GM11168 (cell line): ENCODE data around the gene SMARCE1.

Experiments used
- in situ Hi-C: fragments of 300-500 bp; cut with MboI; formaldehyde crosslinking; loops from one replicate; pipeline ENCODE4 v1.12.0; 2022; ENCODE audit warnings: low sequenced_read_pairs; ENCODE audit not compliant: unreplicated experiment

Gene SMARCE1

GRCh38 chr17:40646791-40647623, 611 bp downstream of the SMARCE1 start:
- in situ Hi-C loops: no loop called here

GRCh38 chr17:40645943-40646342, 1.7 kb downstream of the SMARCE1 start:
- in situ Hi-C loops: no loop called here

DNA sequence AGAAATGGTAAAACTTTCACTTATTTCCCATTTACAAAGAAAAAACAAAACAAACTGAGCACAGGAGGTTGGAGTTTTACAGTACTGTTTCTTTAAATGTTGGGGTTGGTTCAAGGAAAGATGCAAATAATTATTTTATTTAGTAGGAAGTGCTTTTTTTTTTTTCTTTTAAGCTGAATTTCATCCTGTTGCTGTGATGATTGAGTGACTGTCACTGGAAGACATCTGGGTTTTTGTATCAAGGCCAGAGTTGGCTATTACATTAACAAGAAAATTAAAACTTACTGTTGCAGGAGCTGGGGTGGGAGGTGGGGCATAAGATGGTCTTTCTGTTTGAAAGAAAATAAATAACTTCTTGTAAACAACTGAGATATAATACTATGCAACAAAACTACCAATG, 2.3 kb downstream of the SMARCE1 start:
- in situ Hi-C loops: no loop called here

- in situ Hi-C loops: no loop called here
Measured at GRCh38 chr17:40637931-40638330, 9.7 kb downstream of the SMARCE1 start.

DNA sequence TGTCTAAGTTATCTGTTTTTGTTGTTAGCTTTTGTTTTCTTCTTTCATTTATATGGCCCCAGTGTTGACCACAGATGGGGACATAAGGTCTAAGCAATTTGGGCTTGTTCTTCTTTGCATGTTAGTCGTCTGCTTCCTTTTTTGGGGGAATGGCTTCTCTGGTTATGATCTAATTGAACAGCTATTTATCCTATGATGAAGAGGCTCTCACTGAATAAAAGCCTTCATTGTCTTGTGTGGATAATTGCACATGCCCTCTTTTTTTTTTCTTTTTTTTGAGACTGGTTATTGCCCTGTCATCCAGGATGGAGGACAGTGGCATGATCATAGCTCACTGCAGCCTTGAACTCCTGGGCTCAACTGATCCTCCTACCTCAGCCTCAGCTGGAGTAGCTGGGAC, 13.7 kb downstream of the SMARCE1 start:
- in situ Hi-C loops: no loop called here

- in situ Hi-C loops: no loop called here
Measured at GRCh38 chr17:40632216-40632615, 15.4 kb downstream of the SMARCE1 start.

- in situ Hi-C loops: loop anchor here (10.0 kb wide), 1 partner anchor 165 kb away; the partner anchor contains the start of gene KRT28
Measured at GRCh38 chr17:40629842-40630241, 17.8 kb downstream of the SMARCE1 start.

GRCh38 chr17:40625311-40625710, 22.3 kb downstream of the SMARCE1 start:
- in situ Hi-C loops: loop anchor here (10.0 kb wide), 1 partner anchor 169 kb away; the partner anchor contains the start of gene KRT28

GRCh38 chr17:40623419-40624210, 24.0 kb downstream of the SMARCE1 start:
- in situ Hi-C loops: loop anchor here (10.0 to 25.0 kb wide), 2 partner anchors 171 to 1039 kb away; partner anchors contain the start of gene KRT28

DNA sequence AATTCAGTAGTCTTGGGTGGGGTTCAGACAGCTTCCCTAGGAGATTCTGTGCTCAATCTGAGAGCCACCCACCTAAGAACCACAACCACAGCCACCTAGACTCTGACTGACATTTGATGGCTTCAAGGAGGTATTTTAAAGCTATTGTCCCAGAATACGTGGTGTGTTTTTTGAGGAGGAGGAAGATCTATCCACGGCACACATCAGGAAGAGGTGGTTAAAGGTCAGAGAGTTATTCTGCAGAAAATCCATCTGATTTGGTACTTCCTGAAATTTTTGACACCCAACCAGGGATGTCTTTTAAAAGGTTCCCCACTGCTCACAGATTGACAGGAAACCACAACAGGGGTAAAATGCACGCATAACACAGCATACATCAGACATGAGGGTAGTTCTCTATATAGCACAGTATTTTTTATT, 25.1 kb downstream of the SMARCE1 start:
- in situ Hi-C loops: loop anchor here (10.0 to 25.0 kb wide), 2 partner anchors 172 to 1040 kb away; partner anchors contain the start of gene KRT28

DNA sequence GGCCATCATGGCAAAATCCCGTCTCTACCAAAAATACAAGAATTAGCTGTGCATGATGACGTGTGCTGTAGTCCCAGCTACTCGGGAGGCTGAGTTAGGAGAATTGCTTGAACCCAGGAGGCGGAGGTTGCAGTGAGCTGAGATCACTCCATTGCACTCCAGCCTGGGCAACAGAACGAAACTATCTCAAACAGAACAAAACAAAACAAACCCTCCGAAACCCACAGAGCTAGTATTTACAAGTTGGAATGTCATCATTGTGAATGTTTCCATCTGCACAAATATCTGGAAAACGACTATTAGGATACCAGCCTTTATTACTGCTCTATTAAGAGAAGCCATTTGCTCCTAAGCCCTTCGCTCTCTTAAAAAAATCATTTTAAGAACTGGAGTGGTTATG, 26.0 kb downstream of the SMARCE1 start:
- in situ Hi-C loops: loop anchor here (10.0 to 25.0 kb wide), 2 partner anchors 173 to 1041 kb away; partner anchors contain the start of gene KRT28

DNA sequence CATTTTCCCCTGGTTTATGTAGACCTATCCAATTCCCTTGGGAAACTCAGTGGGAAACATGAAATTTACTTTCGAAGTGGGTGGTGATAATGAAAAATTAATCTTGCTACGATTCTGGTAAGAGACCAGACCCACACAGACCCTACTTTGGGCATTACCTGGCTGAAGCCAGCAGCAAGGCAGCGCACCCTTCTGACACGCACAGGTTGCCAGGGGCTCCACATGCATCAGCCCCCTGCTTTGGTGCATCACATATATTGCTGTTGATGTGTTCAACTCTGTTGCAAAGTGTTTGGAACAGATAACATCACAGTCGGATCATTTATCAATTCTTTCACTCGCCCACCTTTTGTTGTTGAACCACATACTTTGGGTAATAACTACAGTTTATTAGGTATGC, 26.6 kb downstream of the SMARCE1 start:
- in situ Hi-C loops: loop anchor here (10.0 to 25.0 kb wide), 2 partner anchors 174 to 1041 kb away; partner anchors contain the start of gene KRT28

- in situ Hi-C loops: loop anchor here (25.0 kb wide), 1 partner anchor 1043 kb away; no protein-coding TSS in a partner anchor
Measured at GRCh38 chr17:40618754-40619625, 28.6 kb downstream of the SMARCE1 start.

DNA sequence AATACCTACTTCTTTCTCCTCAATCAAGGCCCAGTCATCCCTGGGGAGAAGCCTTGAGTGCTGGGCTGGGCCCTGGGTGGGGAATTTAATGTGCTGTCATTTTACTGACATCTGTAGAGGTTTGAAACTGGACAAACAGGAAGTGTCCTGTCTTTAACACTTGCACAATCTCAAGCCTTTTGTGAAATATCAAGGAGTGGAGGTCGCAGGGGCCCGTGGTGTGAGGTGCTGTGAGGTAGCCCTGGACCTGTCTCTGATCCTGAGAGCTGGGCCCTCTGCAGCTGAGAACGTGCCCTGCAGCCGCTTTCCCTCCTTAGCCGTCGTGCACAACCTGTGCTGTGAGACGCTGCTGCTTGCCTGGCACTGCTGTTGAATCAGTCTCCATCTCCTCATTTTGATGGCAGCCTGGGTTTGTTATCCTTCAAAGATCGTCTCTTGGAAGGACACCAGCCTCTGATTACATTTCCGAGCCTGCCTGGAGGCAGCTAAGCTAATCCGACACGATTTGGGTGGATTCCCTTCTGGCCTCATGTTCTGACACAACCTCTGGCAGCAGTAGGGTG, 29.9 kb downstream of the SMARCE1 start:
- in situ Hi-C loops: loop anchor here (25.0 kb wide), 1 partner anchor 1045 kb away; no protein-coding TSS in a partner anchor

- in situ Hi-C loops: loop anchor here (25.0 kb wide), 1 partner anchor 1046 kb away; no protein-coding TSS in a partner anchor
Measured at GRCh38 chr17:40616592-40616991, 31.0 kb downstream of the SMARCE1 start.

DNA sequence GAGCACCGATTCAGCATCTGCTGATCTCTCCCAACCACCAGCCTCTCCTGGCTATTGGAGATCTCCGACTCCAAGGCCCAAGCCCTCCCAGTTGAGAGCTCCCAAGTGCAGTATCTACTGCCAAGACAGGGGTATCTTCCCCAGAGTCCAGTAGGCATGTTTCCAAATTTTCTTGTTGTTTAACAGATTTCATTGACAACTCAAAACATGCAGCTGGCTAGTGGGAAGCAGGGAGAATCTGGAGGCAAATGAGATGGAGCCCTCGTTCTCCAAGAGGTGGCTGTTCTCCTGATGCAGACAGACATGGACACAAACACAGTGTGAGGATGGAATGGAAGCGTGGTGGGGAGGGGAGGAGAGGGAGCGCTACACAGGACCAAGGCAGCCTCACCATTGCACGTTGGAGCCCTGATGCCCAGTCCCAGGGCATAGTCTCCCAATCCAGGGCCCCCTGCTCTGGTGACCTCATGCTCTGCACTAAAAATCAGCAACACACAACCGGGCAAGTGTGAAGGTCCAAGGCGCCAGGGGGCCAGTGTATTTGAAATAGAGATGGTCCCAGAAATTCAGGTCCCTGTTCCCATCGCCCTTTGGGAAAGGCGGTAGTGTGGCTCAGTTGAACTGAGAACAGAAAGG, 31.7 kb downstream of the SMARCE1 start:
- in situ Hi-C loops: loop anchor here (25.0 kb wide), 1 partner anchor 1046 kb away; no protein-coding TSS in a partner anchor

GRCh38 chr17:40615068-40615840, 32.4 kb downstream of the SMARCE1 start:
- in situ Hi-C loops: loop anchor here (25.0 kb wide), 1 partner anchor 1047 kb away; no protein-coding TSS in a partner anchor
